GM18868 (cell line): ENCODE results near the gene SURF4.
"Not testable (repeated sequence)": the region's sequence is repeated elsewhere in the genome, so short reads cannot be mapped to it uniquely, and the experiment has no call there.

Experiments
- ATAC-seq: cut with Tn5 transposase; IDR thresholded peaks from one replicate; pipeline ENCODE4 v1.9.1; 2021; ENCODE audit warnings: mild to moderate bottlenecking, moderate library complexity; ENCODE audit not compliant: unreplicated experiment

Gene SURF4

DNA sequence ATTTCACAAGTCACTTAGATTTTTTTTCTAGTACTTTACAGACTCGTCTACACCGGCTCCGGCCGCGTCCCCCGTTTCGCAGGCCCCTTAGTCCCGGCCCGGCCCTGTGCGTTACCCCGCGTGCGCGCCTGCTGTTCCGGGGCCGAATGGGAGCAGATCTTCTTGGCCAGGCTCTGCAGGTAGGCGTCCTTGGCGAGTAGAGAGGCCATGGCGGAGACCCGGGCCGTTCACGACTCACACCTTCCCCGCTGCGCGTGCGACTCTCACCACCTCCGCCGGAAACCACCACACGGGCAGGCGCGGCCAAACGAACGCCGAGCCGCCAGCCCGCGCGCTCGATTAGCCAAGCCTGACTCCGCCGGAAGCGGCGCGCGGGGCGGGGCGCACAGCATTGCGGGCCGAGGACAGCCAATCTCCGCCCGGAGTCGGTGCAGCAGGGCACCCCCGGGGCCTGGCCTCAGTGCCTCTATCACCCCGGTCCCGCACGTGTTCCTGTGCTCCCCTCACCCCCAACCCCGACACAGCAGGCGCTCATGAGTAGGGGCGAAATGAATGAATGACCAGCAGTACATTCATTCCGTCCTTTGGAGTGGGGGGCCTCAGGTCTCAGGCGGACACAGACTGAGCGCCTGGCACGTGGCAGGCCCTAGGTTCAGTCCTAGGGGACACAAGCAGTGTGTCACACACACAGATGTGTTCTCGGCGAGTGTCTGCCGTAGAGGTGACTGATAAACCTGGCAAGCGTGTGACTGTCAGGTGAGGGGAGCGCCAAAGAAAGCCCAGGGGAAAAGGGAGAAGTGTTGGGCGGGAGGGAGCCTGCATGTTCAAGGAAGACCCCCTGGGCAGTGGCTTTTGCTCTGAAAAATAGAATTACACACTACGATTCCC, 39.7 kb downstream of the SURF4 start, which contains the start of gene SURF6:
TSS of gene SURF6 (minus strand) at position 265 of the 888 bp plus-strand sequence. CDS start at position 209, 56 bp downstream.
- ATAC-seq = peak; percentile 78

DNA sequence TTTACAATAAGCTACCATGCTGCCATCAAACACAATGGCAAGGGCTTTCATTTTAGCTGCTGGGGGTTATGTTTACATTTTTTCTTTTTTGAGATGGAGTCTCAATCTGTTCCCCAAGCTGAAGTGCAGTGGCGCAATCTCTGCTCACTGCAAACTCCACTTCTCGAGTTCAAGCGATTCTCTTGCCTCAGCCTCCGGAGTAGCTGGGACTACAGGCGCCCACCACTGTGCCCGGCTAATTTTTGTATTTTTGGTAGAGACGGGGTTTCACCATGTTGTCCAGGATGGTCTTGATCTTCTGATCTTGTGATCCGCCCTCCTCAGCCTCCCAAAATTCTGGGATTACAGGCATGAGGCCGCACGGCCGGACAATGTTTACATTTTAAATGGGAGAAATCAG, 41.0 kb downstream of the SURF4 start:
- not testable (repeated sequence) for ATAC-seq

DNA sequence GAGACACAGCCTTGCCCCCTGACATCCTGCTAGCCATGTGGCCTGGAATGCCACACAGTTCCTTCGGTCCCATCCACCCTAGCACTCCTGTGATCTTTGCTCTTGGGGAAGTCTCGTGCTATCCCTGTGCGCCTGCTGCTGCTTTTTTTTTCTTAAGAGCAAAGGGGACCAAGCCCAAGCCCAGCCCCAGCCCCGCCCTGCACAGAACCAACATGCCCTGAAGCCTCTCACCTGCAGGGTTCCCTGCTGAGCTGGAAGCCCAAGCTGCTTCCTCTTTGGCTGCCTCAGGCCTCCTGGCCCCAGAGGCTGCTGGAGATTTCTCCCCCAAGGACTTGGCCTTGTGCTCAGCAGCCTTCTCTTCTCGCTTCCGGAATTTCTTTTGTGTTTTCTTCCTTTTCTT, 41.7 kb downstream of the SURF4 start:
- ATAC-seq = no peak

DNA sequence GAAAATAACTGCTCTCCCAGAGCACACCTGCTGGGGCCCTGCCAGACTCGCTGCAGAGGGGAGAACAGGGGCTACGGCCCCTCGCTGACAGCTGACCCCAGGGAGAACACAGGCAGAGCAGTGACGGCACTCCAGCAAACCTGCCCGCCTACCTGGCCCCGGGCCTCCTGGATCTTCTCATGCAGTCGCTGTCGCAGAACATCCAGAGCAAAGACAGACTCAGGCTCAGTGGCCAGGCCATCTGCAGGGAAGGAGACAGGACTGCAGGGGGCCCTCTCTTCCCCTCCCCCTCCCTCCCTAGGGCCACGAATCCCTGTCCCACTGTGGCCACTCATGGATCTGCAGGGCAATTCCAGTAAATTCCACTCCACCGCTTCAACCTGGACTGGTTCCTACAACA, 42.3 kb downstream of the SURF4 start:
- no peak for ATAC-seq

DNA sequence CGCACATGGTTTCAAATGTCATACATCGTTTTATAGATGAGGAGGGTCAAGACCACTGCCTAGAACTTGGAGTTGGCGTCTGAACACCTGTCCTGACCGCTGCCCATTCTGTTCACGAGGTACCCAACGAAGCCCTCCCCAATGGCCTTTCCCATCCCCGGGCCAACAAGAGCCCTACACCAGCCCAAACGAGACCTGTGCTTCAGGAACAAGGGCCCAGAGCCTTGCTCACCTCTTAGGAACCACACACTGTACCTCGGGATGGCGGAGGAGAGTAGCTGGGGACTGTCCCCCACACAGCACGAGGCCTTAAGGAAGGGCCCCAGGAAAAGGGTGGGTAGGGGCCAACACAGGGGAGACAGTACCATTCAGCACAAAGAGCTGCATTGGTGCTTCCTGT, 42.8 kb downstream of the SURF4 start:
- no peak for ATAC-seq

DNA sequence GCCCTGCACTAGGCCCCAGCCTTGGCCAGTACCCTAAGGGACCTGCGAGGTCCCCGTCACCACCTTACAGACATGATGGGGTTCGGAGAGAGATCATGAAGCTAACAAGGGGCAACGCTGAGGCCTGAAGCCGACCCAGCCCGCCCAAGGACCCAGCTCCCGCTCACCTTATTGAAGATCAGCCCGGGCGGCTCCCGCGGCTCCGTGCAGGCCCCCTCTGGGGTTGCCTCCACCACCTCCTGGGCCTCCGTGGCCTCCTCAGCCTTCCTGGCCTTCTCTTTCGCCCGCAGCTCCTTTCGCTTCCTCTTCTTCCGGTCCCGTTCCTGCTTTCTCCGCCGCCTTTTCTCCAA, 43.5 kb downstream of the SURF4 start:
- ATAC-seq = no peak

DNA sequence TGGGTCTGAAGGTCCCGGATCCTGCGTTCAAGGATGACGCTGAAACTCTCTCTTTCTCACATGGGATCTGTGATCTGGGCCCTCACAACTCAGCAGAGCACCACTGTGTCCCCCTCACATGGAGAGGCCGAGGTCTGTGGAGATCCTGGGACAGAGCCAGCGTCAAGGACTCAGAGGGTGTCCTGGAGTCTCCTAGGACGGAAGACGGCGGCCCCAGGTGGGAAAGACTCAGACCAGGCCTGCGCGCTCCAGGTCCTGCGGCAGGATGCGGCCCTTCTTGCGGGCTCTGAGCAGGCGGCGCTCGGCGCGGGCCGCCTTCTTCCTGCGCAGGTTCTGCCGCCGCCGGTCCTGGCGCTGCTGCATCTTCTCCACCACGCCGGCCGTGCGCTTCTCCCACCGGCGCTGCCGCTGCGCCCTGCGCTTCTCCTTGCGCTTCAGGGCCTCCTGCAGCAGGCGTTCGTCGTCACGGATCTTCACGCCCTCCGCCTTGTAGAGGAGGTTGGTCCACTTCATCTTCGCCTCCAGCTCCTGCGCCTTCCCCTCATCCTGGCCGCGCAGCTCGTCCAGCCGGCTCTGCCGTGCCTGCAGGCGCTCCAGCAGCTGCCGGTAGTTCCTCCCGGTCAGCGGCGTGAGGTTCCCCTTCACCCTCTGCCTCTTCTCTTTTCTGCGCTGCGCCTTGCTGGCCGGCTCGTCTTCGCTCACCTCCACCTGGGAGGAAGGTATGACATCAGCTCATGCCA, 44.0 kb downstream of the SURF4 start:
- no peak for ATAC-seq

DNA sequence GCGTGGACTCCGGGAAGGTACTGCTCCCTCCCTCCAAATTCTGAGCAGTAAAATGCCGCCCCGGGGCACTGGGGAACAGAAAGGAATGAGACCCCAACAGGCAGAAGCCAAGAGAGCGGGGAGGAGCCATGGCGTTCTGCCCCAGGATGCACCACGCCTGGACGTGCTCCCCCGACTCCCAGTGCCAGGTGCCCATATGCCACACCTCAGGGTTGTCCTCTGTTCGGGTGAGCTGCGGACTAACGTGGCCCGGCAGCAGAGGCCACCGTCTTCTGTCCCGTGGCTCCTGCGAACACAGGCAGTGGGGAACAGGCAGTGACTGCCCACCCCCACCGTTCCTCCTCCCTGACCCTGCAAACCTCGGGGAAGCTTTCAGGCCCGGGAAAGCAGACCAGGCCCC, 44.6 kb downstream of the SURF4 start:
- no peak for ATAC-seq

DNA sequence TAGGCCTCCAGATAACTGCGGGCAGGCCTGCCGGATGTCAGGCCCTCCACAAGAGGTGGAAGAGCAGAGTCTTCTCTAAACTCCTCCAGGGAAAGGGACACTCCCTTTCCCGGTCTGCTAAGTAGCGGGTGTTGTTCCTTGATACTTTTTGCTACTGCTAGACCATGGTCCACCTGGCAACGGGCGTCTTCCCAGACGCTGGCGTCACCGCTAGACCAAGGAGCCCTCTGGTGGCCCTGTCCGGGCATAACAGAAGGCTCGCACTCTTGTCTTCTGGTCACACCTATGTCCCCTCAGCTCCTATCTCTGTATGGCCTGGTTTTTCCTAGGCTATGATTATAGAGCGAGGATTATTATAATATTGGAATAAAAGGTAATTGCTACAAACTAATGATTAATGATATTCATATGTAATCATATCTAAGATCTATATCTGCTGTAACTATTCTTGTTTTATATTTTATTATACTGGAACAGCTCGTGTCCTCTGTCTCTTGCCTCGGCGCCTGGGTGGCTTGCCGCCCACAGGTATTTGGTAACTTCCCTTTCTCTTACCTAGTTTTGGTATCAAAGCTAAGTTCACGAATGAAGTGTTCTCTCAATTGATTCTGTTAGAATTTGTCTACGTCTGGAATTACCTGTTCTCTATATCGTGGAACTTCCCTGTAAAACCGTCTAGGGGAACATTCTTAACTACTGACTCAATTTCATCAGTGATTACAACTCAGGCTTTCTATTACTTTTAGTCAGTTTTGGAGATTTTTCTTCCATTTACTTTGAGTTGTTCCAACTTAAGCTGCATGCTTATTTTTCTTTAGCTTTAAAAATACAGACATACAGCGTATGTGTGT, 46.3 kb downstream of the SURF4 start:
- ATAC-seq = not testable (repeated sequence)

DNA sequence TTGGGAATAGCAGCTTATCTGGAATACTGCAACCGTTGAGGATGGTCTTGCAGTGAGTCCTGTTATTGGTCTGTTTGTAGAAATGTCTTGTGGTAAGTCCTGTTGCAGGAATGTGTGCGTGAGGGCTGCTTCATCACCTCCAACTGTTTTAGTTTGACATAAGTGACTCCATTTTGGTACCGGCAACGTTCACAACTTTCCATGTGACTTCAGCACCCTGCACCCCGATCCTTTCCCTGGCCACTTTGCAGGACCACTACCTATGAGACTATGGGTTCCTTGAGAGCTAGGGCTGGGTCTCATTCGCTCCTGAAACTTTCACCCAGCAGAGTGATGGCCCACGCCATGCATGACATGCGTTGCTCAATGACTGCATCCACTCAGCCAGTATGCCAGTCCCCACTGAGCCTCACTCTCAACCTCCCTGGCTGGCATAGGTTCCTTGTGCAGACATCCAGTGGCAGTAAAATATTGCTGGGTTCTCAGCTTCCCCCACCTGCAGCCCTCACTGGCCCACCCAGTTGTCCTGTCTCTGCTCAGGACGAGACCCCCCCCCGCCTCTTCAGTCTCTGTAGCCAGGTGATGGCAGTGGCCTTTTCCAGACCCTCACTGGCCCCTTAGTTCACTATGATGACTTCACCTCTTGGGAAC, 47.9 kb downstream of the SURF4 start:
- ATAC-seq = no peak

DNA sequence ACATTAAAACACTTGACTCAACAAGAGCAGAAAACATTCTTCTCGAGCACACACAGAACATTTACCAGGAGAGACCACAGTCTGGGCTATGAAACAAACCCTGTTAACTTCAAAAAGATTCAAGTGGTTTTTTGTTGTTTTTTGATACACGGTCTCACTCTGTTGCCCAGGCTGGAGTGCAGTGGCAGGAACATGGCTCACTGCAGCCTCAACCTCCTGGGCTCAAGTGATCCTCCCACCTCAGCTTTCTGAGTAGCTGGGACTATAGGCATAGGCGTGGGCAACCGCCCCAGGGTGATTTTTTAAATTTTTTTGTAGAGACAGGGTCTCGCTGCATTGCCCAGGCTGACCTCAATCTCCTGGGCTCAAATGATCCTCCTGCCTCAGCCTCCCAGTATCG, 48.8 kb downstream of the SURF4 start:
- ATAC-seq = not testable (repeated sequence)

DNA sequence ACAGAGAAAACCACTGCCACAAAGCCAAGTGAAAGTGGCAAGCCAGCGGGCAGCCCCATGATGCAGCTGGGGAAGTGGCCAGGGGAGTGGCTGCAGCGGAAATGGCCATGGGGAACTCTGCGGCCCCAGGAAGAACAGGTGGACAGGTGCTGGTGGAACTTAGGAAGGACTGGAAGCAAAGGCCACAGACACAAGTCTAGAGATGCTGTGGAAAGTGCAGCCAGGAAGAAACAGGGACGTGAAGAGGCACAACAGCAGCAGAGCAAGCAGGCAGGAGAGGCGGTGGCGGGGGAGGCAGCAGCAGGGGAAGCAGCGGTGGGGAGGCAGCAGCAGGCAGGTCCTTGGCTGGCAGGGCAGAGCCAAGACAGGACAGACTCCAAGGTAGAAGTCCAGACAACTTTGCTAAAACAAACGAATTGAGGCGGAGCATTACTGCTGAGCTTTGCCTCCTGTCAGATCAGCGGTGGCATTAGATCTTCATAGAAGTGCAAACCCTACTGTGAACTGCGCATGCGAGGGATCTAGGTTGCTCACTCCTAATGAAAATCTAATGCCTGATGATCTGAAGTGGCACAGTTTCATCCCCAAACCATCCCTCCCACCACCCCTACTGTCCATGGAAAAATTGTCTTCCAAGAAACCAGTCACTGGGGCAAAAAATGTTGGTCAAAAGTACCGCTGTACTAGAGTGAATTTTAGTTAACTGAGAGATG, 51.7 kb downstream of the SURF4 start:
- no peak for ATAC-seq

DNA sequence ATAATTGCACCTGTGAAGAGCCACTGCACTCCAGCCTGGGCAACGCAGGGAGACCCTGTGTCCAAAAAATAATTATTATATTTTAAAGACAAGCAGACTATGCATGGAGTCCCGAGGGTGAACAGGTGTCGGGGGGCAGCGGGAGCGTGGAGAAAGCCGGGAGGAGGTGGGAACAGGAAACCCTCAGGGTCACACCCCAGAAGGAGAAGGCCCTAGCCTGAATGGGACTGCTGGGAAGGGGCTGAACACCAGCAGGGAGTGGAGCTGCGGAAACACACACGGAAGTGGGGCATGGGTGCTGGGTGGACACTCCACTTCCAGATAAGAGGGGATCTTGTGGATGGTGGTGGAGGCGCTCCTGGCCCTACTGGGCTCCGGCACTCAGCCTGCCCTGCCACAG, 52.6 kb downstream of the SURF4 start:
- no peak for ATAC-seq

DNA sequence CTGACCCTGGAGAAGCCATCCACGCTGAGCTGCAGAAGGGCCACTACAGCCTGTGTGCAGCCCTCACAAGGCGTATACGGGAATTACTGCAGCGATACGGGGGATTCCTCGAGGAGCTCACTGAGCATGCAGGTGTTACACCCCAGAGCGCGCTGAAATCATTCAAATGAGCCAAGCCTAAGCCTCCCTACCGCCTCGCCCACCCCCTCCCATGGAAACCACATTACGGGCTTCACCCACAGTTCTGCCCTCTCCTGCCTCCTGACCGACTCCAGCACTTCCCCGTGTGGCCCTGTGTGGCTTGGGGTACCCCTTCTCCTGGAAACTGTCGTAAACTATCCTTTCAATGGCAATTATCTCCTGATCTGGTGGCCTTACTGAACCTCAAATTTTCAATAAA, 53.2 kb downstream of the SURF4 start:
- no peak for ATAC-seq

DNA sequence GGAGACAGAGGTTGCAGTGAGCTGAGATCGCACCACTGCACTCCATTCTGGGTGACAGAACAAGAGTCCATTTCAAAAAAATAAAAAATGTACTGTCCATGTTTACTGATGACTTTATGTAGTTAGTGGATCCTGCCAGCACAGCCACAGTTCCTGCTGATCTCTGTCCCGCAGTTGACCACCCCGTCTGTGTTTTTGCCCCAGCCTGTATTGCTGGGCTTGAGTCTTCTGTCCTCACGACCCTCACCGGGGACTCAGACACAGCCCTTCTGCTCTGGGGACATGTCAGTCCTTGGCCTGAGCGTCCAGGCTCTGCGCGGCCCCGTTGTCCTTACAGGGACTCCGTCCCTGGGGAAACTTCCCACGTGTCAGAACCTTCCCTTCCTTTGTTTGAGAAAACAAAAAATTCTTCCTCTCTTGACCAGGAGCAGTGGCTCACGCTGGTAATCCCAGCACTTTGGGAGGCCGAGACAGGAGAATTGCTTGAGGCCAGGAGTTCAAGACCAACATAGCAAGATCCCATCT, 54.4 kb downstream of the SURF4 start:
- no peak for ATAC-seq

DNA sequence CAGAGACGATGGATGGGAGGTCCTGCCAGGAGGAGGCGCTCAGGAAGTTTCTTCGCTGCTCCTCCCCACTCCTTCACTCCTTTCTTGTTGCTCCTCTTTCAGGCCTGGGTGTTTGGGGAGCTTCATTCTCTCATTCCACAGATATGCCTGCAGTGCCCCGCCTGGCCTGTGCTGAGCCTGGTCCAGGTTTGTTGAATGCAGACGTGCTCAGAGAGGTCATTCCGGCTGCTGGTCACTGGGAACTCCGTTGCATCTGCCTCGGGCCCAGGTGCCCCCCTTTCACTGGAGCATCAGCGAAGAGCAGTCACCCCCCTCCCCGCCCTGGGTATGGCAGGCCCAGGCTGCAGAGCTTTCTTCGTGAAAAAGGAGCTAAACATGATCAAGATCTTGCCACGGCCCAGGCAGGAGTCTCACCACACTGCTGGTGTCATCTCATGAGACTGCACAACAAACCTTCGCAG, 55.4 kb downstream of the SURF4 start:
- ATAC-seq = no peak

DNA sequence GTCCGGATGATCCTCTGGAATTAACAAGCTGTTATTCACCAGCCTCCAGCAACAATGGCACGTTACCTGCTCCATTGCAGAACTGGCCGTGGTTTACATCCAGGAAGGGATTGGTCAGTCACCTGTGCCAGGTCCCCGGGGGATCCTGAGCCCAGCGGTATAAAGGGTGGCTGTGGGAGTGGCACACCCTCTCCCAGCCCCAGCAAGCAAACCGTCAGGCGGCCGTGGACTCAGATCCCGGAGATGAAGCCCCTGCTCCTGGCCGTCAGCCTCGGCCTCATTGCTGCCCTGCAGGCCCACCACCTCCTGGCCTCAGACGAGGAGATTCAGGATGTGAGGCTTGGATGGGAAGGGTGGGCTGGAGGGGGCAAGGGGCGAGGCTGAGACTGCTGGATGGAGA, 58.3 kb downstream of the SURF4 start:
- not testable (repeated sequence) for ATAC-seq

DNA sequence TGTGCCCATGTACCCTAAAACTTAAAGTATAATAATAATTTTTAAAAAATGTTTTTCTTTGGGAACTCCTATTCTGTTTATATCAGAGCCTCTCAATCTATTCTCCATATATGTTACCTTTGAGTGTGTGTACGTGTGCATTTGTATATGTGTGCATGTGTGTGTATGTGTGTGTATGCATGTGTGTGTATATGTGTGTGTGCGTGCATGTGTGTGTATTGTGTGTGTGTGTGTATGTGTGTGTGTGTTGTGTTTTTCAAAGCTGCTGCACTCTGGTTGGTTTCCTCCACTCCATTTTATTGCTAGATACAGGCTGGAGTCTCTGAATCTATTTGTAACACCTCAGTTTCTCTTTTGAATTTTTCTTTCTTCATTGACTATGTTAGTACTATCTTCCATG, 59.9 kb downstream of the SURF4 start:
- ATAC-seq = no peak
